ENCODE data around the gene IFT25.
"Not testable (repeated sequence)": the region's sequence is repeated elsewhere in the genome, so short reads cannot be mapped to it uniquely, and the experiment has no call there.

IFT25 gene

GRCh38 chr1:53883600-53883999 lies 61.9 kb downstream of the IFT25 start:
- not testable (repeated sequence) for DNase-seq

- not testable (repeated sequence) for DNase-seq
These were observed 63.6 kb downstream of the IFT25 start for GRCh38 chr1:53881853-53882252.

GRCh38 chr1:53878492-53879105 lies 66.9 kb downstream of the IFT25 start:
- no peak for DNase-seq

GRCh38 chr1:53875150-53875549 lies 70.3 kb downstream of the IFT25 start:
- not testable (repeated sequence) for DNase-seq

- no peak for DNase-seq
These were observed 73.6 kb downstream of the IFT25 start for GRCh38 chr1:53871773-53872484.

All from activated gamma-delta T cell treated with Interleukin-2 at 50 U/mL for 16 hours (primary cell).